ENCODE data around the gene PLEKHA5.
A peak's percentile ranks its signal among the peaks of the same experiment; 100 is the strongest.
"Not testable (repeated sequence)": the region's sequence is repeated elsewhere in the genome, so short reads cannot be mapped to it uniquely, and the experiment has no call there.

PLEKHA5 gene, protein sequence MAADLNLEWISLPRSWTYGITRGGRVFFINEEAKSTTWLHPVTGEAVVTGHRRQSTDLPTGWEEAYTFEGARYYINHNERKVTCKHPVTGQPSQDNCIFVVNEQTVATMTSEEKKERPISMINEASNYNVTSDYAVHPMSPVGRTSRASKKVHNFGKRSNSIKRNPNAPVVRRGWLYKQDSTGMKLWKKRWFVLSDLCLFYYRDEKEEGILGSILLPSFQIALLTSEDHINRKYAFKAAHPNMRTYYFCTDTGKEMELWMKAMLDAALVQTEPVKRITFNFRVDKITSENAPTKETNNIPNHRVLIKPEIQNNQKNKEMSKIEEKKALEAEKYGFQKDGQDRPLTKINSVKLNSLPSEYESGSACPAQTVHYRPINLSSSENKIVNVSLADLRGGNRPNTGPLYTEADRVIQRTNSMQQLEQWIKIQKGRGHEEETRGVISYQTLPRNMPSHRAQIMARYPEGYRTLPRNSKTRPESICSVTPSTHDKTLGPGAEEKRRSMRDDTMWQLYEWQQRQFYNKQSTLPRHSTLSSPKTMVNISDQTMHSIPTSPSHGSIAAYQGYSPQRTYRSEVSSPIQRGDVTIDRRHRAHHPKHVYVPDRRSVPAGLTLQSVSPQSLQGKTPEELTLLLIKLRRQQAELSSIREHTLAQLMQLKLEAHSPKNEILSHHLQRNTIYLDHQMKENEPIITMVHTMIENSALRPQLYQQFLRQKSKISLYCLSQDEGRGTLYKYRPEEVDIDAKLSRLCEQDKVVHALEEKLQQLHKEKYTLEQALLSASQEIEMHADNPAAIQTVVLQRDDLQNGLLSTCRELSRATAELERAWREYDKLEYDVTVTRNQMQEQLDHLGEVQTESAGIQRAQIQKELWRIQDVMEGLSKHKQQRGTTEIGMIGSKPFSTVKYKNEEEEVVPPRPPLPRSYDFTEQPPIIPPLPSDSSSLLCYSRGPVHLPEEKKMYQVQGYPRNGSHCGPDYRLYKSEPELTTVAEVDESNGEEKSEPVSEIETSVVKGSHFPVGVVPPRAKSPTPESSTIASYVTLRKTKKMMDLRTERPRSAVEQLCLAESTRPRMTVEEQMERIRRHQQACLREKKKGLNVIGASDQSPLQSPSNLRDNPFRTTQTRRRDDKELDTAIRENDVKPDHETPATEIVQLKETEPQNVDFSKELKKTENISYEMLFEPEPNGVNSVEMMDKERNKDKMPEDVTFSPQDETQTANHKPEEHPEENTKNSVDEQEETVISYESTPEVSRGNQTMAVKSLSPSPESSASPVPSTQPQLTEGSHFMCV

DNA sequence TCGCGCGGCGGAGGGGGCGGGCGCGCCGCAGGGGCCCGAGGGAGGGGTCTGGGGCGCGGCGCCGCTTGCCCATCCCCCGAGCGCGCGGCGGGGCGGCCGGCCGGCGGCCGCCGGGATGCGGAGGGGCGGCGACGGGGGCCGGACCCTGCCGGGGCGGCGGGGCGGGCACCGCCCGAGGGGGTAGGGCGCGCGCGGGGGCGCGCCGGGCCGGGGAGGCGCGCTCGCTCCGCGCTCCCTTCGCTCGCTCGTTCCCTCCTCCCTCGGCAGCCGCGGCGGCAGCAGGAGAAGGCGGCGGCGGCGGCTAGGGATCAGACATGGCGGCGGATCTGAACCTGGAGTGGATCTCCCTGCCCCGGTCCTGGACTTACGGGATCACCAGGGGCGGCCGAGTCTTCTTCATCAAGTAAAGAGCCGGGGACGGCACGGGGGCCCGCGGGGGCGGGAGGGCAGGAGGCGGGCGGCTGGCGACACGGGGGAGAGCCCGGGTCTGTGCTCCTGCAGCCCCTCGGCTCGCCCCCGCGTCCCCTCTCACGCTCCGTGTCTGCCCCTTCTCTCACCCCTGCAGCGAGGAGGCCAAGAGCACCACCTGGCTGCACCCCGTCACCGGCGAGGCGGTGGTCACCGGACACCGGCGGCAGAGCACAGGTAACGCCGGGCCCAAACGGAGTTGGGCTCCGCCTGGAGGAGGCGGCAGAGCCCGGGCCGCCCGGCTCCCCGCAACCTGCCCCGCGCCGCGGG, at the start of gene PLEKHA5:
Gene PLEKHA5 (plus strand): TSS at position 248 of the 738 bp plus-strand sequence. CDS start 67 bp downstream, at position 315.
- DNase-seq (ENCODE audit: low spot score), result peak; percentile 95

DNA sequence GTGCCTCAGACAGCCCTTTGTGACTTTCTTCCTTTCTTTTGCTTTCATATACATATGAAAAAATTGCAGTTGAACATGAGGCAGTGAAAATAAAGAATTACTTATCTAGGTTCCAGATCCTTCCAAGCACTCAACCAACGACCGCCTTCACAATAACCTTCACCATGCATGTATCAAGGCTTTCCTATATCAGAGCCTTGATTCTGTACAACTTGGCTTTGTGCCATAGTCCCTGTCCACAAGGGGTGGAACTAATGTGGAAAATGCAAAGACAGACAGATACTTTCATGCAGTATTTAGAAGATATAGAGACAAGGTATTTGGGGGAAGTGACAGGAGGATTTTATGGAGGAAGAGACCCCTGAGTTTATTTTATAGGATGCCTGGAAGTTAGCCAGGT, 48.6 kb upstream of the PLEKHA5 start:
- no peak for DNase-seq (ENCODE audit: low spot score)

DNA sequence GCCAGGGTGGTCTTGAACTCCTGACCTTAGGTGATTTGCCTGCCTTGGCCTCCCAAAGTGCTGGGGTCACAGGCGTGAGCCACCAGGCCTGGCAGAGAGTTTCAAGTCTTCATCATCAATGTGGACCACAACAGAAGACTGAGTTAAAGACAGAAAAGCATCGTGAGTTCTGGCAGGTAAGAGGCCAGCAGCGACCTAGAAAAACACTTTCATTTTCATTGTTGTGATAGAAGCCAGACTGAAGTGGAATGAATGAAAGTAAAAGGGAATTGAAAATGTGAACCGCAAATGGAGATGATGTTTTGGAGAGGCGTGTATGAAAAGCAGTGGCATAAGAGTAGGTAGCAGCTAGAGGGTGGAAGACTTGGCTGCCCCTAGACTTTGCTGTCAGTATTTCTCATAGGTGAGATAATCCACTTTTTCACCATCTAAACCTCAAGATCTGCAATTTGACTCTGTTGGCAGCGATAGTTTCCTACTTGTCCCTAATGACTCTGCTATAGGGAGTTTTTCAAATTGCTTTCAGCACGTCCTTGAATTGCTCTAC, 47.1 kb upstream of the PLEKHA5 start:
- no peak for DNase-seq (ENCODE audit: low spot score)

DNA sequence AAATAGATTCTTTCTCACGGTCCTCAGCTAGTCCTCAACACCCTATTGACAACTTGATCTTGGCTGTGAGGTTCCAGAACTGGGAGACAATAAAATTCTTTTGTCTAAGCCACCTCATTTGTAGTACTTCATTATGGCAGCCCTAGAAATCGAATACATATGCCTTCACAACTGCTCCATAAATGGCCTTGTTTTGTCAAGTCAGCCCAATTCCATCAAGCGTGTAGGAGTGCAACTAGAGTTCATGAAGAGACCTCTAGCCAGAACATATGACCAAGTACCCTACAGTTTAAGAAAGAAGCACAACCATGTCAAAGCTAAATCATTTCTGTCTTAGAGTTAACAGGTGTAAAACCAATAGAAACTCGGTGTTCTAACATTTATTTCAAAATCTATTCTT, 45.0 kb upstream of the PLEKHA5 start:
- no peak for DNase-seq (ENCODE audit: low spot score)

DNA sequence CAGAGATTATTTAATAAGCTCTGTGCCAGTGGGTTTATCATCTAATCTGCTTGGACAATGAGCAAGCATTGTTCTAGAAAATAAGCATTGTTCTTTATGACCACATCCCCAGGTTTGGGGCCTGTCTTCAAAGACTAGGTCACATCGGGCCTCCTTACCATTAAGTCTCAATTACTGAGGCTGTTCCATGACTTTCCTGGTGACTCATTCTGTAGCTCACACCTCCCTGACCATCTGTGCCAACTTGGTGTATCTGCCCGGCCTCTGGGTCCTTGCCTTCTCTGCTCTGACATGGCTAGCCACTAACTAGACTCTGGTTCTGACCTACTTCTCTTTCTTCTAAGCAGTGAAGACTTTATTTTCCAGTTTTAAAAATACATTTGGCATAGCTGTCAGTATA, 44.4 kb upstream of the PLEKHA5 start:
- DNase-seq (ENCODE audit: low spot score), result no peak

DNA sequence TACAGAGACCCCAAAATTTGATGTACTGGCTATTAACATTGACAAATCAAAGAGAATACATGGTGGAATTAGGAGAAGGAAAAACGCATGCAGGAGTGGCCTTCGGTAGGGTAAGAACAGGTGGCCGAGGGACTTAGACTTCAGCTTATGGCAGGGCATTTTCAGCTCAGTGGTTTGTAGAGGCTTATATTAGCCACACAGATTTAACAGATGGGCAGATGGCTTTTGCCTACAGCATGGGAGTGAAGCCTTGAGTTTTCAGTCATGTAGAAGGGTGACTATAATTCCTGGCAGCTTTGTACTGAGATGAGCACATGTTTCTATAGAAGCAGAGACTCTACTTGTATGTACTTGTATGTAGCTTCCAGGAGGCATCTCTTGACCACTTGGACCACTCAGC, 40.9 kb upstream of the PLEKHA5 start:
- no peak for DNase-seq (ENCODE audit: low spot score)

DNA sequence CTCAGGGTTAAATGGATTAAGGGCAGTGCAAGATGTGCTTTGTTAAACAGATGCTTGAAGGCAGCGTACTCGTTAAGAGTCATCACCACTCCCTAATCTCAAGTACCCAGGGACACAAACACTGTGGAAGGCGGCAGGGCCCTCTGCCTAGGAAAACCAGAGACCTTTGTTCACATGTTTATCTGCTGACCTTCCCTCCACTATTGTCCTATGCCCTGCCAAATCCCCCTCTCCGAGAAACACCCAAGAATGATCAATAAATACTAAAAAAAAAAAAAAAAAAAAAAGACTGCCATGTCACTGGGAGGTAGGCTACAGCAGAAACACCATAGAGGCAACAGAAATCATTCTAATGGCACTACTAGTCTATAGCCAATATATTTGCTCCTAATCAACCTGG, 37.1 kb upstream of the PLEKHA5 start:
- not testable (repeated sequence) for DNase-seq (ENCODE audit: low spot score)

DNA sequence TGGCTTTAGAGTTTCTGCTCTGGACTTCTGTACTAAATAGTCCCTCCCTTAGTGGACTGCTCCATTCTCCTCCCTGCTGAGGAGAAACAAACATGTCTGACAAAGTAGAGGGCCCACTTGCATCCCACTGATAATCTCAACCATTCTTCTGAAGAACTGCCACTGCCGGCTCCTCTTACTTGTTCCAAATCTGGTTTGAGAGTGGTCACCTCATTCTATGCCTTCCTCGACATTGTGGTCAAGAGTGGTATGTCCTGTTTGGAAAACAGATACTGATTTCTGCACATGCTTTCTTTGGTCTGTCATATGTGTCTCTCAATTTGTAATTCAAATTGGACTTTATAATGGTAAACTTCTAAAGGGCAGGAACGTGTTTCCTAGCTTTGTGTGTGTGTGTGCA, 36.3 kb upstream of the PLEKHA5 start:
- peak; percentile 16 for DNase-seq (ENCODE audit: low spot score)

DNA sequence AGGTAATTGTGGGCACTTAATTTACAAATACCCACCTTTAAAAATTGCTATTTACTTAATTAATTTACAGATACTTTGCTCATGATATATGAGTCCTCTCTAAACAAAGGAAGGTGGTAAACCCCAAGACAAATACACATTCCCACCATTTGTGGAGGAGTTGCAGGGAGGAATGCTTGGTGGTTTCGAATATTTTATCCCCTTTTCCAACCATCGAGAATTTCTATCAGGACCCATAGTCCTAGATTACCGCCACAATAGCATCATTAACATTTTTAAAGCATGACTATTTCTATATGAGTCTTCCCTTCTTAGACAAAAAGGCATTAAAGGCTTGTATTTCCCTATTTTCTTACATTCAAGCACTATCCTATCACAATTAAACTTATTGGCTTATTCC, 34.2 kb upstream of the PLEKHA5 start:
- no peak for DNase-seq (ENCODE audit: low spot score)

DNA sequence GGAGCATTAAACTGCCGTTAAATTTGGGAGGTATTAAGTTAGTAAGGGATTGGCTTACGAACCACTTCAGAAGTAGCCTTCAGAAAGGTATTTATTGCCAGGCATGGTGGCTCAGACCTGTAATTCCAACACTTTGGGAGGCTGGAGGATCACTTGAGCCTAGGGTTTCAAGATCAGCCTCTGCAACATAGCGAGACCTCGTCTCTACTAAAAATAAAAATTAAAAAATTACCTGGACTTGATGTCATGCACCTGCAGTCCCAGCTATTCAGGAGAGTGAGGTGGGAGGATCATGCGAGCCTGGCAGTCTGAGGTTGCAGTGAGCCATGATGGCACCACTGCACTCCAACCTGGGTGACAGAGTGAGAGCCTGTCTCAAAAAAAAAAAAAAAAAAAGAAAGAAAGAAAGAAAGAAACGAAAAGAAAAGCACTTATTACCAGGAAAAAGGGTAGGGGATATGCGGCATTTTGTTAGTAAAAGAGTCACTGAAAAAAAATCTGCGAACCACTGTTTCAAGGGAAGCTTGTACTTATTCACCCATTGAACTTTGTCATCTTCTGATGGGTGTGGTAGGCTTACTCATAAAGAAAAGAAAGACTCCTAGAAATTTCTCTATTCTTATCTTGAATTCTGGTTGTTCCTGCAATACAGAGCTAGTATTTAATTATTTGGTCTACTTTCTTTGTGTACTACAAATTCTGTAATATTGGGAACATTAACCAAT, 33.6 kb upstream of the PLEKHA5 start:
- DNase-seq (ENCODE audit: low spot score), result peak; percentile 41

DNA sequence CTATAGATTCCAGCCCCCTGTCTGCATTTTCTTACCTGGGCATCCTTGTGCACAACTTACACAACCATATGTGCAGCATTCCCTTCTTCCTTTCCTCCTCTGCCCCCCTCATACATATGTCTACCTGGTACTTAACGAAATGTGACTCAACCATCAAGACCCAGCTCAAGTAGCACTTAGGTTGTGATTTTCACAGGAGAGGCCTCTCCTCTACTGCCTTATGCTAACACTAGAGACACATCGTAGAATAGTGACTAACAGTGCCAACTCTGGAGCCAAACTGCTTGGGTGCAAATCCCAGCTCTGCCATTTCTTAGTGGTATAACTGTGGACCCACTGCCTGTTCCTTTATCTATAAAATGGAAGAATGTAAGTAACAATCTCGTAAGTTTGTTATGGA, 24.1 kb upstream of the PLEKHA5 start:
- DNase-seq (ENCODE audit: low spot score), result no peak

DNA sequence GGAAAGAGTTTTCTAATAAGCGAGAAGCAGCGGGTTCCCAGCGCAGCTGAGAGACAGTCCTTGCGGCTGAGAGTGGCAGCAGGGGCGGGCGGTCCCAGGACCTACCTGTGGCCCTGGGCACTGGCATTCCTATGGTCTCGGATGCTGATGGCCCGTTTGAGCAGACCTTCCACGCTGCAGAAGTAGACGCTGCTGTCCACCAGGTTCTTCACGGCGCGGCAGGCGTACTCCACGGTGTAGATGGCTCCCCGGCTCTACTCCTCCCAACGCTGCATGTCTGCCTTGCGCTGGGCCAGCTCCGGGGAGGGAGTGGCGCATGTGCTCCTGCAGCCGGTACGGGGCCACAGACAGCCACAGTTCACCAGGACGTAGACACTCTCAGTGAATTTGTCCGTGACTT, 21.8 kb upstream of the PLEKHA5 start:
- DNase-seq (ENCODE audit: low spot score), result no peak

DNA sequence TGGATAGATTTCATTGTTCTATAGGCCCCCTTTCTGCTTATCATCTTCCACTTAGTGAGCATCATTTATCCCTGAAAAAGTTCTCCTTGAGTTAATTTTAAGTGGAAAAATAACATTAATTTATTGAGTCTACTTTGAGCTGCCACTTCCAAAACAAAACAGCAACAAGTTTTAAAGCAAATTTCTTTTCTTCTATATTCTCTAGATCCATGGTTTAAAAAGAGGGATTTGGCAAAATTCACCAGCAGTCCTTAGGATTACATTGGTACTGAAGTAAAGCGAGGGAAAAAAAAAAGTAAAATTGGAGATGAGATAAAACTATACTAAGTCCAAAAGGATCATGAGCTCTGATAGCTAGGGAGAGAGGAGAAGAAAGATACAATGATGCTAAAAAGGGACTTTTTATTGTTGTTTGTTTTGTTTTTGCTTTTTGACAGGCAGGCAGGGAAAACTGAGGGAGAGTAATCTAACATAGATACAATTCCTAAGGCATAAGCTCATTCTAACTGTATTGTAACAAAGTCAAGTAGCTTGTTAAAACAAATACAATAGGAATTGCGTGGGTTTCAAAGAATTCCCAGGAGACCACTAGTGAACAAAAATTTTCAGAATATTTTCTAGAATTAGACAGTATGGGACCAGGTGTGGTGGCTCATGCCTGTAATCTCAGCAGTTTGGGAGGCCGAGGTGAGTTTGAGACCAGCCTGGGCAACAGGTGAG, 19.2 kb upstream of the PLEKHA5 start:
- DNase-seq (ENCODE audit: low spot score), result peak; percentile 18

DNA sequence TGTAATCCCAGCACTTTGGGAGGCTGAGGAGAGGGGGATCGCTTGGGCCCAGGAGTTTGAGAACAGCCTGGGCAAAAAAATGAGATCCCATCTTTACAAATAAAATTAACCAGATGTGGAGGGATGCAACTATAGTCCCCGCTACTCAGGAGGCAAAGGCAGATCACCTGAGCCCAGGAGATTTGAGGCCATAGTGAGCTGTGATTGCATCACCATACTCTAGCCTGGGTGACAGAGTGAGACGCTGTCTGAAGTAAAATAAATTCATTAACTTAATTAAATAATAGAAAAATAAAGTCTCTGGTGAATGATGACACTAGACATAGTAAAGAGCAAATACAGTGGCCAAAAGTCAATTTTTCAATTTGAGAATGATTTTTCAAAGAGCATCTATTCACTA, 16.1 kb upstream of the PLEKHA5 start:
- no peak for DNase-seq (ENCODE audit: low spot score)

DNA sequence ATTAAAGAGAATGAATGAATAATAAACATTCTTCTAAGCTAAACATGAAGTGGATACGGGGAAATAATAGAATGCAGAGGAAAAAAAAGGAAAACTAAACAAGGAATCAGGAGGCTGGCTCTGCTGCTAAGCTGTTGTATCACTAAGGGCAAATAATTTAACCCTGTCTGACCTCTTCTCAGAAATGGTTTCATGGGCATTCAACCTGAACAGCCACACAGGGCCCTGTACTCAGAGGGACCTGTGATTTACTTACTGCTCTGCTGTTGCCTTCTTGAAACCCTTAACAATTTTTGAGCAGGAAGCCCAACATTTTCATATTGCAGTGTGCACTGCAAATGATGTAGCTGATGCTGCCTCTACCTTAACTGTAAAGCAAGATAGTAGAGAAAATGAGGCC, 14.2 kb upstream of the PLEKHA5 start:
- no peak for DNase-seq (ENCODE audit: low spot score)

DNA sequence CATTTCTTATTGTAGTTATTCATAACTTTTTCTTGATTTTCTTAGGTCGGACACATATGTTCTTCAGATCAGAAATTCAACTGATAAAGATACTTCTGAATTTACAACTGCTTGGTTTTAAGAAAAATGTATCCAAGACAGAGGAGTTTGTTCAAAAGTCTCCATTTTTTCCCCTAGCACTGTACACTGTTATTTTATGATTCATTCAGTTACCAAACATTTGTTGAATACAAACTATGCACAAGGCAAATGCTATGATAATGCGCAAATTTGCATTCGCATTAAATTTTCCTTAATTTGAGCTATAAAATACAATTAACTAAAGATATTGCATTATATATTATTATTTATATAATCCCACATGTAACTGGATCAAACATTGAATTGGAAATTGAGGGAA, 10.1 kb upstream of the PLEKHA5 start:
- no peak for DNase-seq (ENCODE audit: low spot score)

DNA sequence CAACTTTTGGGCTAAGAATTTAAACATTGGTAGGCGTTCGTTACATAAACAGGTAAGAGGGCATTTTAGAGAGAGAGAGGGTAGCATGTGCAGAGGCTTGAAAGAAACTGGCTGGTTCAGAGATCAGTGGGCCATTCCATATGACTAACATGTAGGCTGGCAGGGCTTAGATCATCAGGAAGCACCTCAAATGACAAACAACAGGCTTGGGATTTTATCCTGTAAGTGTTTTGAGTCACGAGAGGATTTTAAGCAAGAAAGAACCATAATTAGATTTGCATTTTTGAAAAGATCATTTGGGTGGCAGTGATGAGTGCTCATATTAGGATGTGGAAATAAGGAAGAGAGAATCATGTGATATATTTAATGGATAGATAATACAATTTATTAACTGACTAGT, 8.7 kb upstream of the PLEKHA5 start:
- DNase-seq (ENCODE audit: low spot score), result no peak

DNA sequence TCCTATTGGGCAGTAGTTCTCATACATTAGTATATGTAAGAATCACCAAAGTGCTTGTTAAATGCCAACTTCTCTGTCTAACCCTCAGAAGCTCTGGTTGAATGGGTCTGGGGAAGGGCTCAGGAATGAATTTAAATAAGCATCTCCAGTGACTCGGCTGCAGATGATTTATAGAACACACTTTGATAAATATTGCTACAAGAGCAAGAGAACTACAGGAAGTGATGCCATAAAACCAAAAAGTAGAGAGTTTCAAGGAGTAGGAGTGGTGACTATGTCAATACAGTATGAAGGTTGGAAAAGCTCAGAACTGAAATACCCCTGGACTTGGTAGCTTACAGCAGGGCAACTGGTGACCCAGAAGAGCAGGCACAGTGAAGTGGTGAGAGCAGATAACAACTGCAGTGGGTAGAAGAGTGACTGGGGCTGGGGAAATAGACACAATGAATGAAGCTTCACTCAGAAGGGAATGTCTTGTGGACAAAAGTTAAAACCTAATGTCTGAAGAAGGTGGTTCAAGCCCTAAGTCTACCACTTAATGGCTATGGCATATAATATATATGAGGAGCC, 8.0 kb upstream of the PLEKHA5 start:
- DNase-seq (ENCODE audit: low spot score), result no peak

DNA sequence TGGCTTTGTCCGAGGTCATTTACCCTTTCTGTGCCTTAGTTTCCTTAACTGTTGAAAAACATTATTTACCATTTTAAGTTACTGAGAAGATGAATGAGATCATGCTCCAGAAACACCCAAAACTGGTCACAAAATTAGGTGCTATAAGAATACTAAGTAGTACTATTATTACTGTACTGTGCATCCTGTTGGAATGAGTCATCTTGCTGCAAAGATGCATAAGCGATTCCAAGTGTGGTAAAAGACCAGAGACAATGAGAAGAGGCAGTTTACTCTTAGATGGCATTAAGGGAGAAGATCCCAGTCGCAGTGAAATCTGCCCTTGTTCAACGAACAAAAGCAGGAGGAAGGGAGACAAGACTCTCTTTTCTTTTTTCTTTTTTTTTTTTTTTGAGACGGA, 4.2 kb upstream of the PLEKHA5 start:
- DNase-seq (ENCODE audit: low spot score), result no peak

DNA sequence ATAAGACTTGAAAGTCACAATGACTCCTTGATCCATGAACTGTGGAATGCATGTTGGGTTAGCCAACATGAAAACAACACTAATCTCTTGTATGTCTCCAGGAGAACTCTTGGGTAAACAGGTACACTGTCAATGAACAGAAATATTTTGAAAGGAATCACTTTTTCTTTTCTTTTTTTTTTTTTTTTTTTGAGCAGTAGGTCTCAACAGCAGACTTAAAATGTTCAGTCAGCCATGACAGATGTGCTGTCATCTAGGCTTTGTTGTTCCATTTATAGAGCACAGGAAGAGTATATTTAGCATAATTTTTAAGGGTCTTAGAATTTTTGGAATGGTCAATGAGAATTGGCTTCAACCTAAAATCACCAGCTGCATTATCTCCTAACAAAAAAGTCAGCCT, 2.3 kb upstream of the PLEKHA5 start:
- no peak for DNase-seq (ENCODE audit: low spot score)
